ENCODE measurements around the gene FREM2.

- TF ChIP-seq CTCF (IDR thresholded peaks at IDR 0.05) (no peak), POLR2A (IDR thresholded peaks at IDR 0.05) (no peak)
These were observed 137.5 kb downstream of the FREM2 start for GRCh38 chr13:38824342-38824741.

Measured in testis (tissue), 2 donors.